NCI-H2107 treated with DMSO at 0.1 percent for 48 hours (cell line): ENCODE data around the gene TMEM92.
"Not testable (repeated sequence)": the region's sequence is repeated elsewhere in the genome, so short reads cannot be mapped to it uniquely, and the experiment has no call there.

Experiments
- DNase-seq: peaks from one replicate; lab custom pipeline; 2025; ENCODE audit not compliant: unreplicated experiment; lab: John Stamatoyannopoulos, UW

The TMEM92 gene

GRCh38 chr17:50262001-50262794 is 12.1 kb upstream of the TMEM92 start:
- no peak for DNase-seq

DNA sequence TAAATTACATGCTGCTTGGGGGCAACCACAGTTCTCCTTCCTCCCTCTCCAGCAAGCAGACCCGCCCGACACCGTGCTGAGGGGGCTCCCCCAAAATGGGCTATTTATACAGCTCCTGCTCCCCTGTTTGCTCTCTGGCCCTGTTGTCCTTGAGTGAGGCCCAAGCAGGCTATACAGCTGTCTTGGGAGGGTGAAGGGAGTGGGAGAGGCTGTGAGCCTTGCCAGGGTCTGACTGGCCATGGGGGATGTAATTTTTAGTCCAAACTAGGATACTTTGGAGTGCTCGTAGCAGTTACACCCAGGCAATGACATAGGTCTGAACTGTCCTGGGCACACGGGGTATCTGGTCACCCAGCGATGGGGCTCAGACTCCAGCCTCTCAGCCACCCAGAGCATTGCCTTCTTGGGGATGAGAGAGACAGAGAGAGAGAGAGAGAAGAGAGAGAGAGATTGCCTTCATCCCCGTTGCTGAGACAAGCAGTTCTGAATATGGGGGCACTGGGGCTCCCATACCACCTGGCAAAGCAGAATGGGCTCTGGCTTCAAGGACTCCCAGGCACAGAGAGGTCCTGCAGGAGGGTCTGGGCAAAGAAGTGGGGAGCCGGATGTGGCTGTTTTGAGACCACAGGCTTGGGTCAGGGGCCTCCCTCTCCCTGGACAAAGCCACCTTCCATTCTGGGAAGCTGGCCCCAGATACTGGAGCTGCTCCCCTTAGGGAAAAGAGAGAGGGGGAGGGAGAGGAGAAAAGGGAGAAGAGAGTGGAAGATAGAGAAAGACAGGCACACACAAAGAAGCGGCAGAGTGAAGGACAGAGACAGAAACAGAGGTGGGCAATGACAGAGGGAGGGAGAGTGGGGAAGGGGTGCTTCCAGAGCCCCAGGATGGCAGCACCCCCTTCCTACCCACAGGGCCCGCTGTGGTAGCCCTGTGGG is 10.7 kb upstream of the TMEM92 start:
- no peak for DNase-seq

DNA sequence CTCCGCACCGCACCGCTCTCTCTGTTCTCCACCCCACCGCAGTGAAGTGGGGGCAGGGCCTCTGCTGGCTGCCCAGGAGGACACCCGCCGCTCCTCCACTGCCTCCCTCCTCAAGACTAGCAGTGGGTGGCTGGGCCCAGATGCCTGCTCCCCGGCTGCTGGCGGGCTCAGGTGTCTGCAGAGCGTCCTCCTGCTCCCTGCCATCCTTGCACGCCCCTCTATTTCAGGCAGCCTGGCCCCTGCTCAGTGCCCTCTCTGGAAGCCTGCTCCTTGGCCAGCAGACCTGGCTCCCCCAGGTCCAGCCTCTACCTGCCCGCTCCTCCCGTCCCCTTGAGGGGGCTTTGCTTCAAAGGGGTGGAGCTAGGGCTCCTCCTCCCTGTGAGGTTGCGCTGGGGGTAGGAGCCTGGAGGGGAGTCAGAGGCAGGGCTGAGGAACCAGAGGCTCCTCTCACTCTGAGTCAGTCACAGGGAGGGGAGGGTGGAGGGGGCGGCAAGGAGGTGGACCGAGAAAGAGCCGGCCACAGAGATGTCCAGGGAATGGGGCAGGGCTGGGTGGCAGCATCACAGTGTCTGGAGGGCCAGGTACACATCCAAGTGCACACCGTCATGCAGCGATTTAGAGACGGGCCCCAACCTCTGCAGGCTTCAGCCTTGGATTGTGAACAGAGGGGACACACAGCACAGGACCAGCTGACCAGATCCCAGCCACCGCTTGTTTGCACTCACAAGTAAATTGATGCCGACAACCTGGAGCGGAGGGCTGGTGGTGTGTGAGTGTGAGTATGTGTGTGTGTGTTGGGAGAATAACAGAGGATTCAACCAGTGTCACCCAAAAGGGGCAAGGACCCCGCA is 9.8 kb upstream of the TMEM92 start:
- DNase-seq = no peak

DNA sequence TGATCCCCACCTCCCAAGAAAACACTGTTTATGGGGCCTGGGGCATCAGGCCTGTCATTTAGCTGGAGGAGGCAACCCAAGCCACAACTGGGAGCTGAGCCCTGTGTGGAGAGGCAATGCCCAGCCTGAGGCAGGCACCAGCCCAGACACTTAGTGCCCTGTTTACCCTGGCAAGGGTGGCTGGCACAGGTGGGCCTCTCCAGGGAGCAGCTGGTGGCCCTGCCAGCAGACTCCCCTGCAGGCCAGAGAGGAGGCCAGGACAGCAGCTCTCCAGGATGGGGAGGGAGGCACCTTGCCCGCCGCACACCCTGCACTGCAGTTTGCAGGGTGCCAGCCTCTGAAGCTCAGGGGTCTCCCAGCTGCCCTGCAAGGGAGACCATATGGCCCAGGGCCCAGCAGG is 9.1 kb upstream of the TMEM92 start:
- no peak for DNase-seq

DNA sequence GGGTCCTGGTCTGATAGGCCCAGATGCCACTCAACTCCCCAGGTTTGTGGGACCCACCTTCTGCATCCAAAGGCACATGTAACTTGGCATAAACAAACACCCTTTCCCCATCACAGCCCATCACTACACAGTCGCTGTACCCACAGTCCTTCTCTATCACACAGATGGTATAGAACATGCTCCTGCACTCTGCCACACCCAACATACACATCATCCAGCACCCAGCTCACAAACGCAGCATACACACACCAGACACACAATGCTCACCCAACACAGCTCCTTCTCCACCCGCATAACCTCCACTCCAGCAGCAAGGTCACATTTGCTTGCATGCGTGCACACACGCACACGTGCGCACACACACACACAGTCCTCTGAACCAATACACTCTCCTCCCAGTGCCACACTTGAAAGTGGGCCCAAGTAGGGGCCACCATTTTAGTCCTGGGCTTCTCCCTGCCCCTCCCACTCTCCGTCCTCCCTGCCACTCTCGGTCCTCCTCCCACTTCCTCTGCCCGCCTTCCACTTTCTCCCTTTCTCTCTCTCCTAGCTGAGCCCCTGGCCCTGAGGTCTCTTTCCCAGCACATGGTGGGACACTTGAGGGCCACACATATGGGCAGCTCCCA is 8.5 kb upstream of the TMEM92 start:
- DNase-seq = no peak

DNA sequence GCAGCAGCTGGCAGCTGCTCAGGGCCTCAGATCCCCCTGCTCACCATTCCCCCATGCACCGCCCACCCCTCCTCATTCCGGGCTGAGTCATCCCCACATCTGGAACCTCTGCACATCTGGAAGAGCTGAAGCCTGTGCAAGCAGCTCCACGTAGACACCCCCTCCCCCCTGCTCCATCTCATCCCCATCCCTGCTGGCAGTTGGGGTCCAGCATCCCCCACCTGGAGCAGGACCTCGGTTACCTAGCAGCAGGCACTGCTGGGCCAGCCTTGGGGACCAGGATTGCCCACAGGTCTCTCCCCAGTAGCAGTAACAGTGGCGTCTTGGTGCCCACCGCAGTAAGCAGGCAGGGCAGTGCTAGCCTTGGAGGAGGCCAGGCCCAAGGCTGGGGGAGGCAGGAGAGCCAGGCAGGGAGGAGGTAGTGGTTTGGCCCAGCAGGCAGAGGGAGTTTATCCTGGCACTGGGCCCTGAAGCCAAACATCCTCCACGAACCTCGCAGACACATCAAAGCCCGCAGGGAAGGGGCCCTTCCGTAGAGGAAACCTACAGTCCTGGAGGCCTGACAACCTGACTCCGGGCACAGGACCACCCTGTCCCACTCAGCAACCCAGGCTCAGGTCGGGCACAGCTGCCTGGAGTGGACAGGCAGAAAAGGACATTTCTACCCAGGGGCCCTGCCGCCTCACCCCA is 7.7 kb upstream of the TMEM92 start:
- no peak for DNase-seq

DNA sequence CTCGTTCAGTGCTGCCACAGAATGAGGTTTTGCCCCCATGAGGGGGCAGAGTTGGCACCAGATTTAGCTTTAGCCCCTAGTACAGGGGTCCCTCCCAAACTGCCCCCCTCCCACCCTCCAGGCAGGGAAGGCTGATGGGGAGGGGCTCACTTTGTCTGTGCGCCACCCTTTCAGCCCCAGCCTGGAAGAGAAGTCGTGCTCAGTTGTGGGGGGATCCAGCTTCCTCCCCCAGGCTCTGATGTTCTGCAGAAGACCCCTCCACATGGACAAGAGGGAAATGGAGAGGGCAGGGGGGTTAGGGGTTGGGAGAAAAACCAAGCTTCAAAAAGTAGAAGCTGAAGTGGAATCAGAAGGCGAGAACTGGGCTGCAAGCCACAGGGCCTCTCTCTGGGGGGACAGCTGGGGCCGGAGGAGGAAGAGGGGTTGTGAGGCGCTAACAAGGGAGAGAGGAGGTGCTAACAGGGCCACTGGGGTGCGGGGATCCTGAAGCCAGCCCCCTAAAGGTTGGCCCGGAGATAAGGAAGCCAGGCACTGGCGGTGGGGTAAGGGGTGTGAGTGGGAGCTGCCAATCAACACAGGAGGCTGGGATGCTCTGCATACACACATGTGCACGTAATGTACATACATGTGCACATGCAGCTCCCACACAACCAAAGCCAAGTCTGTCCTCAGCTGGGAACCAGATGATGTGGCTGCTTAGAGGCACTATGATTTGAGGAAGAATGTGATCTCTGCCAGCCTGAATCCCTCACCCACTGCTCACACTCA is 7.0 kb upstream of the TMEM92 start:
- no peak for DNase-seq

DNA sequence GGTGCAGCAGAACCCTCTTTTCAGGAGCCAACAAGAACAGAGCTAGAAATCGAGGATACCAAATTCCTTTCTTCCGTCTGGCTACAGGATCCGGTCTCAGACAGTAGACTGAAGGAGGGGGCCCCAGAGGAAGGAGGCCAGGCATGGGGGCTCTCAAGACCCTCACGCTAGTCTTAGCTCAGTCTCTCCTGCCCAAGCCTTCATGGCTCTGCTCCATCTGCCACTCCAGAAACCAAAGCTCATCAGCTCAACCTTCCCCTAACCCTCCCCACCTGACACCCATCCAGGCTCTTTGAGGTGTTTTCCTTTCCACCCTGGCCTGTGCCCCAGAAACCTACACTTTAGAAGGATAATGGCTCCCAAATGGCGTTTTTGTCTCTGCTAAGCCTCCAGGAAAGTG is 6.2 kb upstream of the TMEM92 start:
- DNase-seq = no peak

DNA sequence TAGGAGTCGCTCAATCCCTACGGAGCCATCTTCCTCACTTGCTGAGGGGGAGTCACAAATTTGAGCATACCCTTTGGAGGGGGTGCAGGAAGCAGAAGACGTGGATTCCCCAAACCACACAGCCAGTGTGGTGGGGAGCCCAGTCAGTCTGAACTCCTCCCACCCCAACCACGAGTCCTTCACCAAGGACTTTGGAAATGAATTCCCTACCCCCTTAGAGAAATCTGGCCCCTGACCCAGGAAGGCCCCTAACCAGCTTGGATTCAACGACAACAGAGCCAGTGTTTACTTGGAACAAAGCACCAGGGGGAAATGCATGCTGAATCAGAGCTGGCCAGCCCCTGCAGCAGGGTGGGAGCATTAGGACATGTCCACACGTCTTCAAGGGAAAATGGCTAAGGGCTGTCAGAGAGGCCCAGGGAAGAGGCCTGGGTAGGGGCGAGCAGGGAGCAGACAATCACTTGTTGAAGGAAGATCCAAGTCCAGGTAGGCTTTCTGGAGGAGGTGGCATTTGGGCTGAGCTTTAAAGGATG is 5.5 kb upstream of the TMEM92 start:
- no peak for DNase-seq

- DNase-seq = no peak
These were observed 4.5 kb upstream of the TMEM92 start for GRCh38 chr17:50269477-50270434.

DNA sequence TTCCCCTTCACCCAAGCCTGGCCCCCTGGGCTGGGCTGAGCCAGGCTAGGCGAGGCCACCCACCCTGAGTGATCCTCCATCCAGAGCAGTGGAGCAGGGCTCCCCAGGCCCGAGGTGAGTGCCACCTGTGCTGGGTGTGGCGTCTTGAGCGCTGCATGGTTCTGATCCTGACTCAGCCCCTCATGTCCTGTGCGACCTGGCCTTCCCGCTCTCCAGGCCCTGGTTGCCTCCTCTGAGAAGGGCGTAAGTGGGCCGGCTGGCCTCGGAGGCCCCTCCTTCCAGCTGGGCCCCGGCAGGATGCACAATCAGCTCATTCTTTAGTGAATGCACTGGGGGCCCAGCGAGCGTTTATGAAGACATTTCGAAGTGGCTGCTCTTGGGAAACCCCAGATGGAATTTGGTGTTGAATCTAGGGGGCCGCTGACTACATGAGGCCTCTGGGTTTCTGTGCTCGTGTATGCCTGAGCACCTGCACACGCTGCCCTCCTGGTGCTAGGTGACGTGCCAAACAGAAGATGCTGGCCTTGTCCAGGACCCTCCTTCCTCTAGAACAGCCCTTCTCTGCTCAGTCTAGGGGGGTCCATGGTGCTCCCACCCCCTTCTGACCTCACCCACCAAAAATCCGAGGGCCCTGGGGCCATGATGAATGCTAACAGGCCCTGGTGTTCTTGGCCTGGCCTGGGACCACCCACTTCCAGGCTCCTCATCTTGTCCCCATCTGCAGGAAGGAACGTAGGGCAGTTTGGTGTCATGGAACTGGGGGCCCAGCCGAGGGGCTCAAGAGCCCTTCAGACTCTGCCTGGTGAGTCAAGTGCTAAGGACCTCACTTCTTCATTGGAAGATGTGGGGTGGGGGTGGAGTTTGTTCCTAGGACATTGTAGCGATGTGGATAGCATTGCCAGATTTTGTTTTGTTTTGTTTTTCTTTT is 3.6 kb upstream of the TMEM92 start:
- no peak for DNase-seq

DNA sequence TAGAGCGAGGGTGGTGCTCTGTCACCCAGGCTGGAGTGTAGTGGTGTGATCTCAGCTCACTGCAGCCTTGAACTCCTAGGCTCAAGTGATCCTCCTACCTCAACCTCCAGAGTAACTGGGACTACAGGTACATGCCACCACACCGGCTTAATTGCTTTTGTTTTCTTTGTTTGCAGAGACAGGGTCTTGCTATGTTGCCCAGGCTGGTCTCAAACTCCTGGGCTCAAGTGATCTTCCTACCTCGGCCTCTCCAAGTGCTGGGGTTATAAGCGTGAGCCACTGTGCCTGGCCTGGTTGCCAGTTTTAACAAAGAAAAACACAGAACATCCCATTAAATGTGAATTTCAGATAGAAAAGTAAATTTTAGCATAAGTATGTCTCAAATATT is 2.9 kb upstream of the TMEM92 start:
- not testable (repeated sequence) for DNase-seq

- DNase-seq = no peak
These were observed 2.0 kb upstream of the TMEM92 start for GRCh38 chr17:50272246-50272645.

DNA sequence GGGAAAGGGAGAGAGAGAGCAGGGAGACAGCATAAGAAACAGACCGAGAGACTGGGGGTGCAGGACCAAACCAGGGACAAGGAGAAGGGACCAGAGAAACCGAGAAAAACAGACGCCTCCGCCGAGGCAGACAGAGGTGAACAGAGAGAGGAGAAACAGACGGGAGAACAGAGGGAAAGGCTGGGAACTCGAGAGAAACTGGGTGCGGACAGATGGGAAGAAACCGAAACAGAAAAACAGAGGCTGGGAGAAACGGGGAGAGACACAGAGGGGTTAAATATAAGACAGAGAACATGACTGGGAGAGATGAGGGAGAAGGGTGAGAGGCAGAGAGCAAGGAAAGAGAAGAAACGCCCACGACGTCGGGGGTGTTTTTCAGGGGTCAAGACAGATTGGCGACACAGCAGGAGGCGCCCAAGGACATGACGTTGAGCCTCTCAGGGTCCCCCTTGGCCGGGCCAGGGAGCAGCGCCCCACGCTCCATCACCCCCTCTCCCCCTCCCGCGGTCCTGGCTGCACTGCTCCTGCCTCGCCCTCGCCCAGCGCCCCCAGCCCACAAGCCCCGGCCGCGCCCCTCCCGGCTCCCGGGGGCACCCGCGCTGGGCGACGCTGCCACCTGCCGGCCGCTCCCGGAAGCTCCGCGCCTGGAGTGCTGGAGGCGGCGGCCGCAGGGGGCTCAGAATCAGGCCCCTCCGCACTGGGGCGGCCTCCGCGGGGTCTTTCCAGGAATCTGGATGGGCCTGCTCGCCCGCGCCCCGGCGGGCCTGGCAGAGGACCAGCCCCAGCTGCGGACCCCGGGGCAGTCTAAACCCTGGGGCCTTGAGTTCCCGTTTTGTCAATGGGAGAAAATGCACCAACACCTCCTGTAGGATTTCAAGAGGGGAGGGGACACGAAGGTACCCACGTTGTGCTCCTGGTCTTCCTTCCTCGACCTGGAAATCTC is 1.3 kb upstream of the TMEM92 start:
- no peak for DNase-seq

- DNase-seq = no peak
These were observed 619 bp upstream of the TMEM92 start for GRCh38 chr17:50273654-50274040.

GRCh38 chr17:50274897-50275221 is 593 bp downstream of the TMEM92 start:
- DNase-seq = no peak
